OCI-LY1 (cell line): Measurements from ENCODE around the gene FNIP1.
"Not testable (repeated sequence)": the region's sequence is repeated elsewhere in the genome, so short reads cannot be mapped to it uniquely, and the experiment has no call there.

Experiments used
- EZH2 ChIP-seq: fragments of 200-600 bp; sonication (generic), shearing (Covaris generic); IDR thresholded peaks from 2 replicates; pipeline ENCODE4 v1.8.0; 2017; ENCODE audit warnings: borderline replicate concordance, mixed run types, mild to moderate bottlenecking, antibody characterized with exemption, low read length, moderate library complexity, mixed read lengths
- TF ChIP-seq, protein P1 (sequence below): fragments of 200-600 bp; sonication (generic), shearing (Covaris generic); IDR thresholded peaks from 2 replicates; pipeline ENCODE4 v1.5.1; 2017; ENCODE audit warnings: mild to moderate bottlenecking, antibody characterized with exemption, low read length, moderate library complexity, mixed read lengths

DNA sequence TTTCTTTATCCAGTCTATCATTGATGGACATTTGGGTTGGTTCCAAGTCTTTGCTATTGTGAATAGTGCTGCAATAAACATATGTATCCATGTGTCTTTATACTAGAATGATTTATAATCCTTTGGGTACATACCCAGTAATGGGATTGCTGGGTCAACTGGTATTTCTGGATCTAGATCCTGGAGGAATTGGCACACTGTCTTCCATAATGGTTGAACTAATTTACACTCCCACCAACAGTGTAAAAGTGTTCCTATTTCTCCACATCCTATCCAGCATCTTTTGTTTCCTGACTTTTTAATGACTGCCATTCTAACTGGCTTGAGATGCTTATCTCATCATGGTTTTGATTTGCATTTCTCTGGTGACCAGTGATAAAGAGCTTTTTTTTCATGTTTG is 72.7 kb downstream of the FNIP1 start:
- not testable (repeated sequence) for TF ChIP-seq EZH2
- TF ChIP-seq, protein P1, sequence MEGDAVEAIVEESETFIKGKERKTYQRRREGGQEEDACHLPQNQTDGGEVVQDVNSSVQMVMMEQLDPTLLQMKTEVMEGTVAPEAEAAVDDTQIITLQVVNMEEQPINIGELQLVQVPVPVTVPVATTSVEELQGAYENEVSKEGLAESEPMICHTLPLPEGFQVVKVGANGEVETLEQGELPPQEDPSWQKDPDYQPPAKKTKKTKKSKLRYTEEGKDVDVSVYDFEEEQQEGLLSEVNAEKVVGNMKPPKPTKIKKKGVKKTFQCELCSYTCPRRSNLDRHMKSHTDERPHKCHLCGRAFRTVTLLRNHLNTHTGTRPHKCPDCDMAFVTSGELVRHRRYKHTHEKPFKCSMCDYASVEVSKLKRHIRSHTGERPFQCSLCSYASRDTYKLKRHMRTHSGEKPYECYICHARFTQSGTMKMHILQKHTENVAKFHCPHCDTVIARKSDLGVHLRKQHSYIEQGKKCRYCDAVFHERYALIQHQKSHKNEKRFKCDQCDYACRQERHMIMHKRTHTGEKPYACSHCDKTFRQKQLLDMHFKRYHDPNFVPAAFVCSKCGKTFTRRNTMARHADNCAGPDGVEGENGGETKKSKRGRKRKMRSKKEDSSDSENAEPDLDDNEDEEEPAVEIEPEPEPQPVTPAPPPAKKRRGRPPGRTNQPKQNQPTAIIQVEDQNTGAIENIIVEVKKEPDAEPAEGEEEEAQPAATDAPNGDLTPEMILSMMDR: not testable (repeated sequence)
